ENCODE data around the gene EZH2. TPM values are rescaled to one million over a fixed set of nuclear protein-coding genes. Genes with fewer than 3 reads are reported as not detected.

The EZH2 gene
- total RNA-seq, 4 donors from 2014 or later, result 6.0 to 17.3 (median 7.2) TPM

DNA sequence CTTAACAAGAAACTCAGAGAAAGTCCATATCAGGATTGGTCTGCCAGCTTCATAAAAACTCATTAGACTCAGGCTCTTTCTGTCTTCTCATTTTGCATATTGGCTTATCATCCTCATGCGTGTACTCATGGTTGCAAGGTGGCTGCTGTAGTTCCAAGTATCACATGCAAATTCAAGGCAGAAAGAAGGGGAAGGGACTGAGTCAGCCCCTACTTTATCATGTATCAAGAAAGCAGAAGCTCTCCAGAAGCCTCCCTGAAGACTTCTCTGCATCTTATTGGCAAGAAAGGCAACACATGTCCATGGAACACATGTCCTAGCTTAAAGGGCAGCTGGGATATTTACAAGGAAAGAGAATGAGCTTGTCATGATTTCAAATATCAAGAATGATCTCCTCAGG lies 19.4 kb upstream of the EZH2 start:
- Histone ChIP-seq H3K27ac (no peak overlapping the region), H3K9me3 (no peaks in the 10 kb centered on the region), H3K4me3 (no peak overlapping the region), H3K4me1 (no peaks in the 10 kb centered on the region), H3K27me3 (no peaks in the 10 kb centered on the region), H3K36me3 (no peaks in the 10 kb centered on the region)
- TF ChIP-seq EP300 (IDR thresholded peaks at IDR 0.05; ENCODE audit: low read depth) (no peak), POLR2A (IDR thresholded peaks at IDR 0.05) (no peak), POLR2AphosphoS5 (IDR thresholded peaks at IDR 0.05) (no peak)
- TF ChIP-seq, protein P1, sequence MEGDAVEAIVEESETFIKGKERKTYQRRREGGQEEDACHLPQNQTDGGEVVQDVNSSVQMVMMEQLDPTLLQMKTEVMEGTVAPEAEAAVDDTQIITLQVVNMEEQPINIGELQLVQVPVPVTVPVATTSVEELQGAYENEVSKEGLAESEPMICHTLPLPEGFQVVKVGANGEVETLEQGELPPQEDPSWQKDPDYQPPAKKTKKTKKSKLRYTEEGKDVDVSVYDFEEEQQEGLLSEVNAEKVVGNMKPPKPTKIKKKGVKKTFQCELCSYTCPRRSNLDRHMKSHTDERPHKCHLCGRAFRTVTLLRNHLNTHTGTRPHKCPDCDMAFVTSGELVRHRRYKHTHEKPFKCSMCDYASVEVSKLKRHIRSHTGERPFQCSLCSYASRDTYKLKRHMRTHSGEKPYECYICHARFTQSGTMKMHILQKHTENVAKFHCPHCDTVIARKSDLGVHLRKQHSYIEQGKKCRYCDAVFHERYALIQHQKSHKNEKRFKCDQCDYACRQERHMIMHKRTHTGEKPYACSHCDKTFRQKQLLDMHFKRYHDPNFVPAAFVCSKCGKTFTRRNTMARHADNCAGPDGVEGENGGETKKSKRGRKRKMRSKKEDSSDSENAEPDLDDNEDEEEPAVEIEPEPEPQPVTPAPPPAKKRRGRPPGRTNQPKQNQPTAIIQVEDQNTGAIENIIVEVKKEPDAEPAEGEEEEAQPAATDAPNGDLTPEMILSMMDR (IDR thresholded peaks at IDR 0.05), result no peak
- intact Hi-C loops (cut with DNase I; ENCODE audit: low total_unique reads), result no loop called here
- in situ Hi-C loops (cut with MboI; ENCODE audit: low pct_ligation_motif_present in 1 of 4, low pct_unique_long_range_greater_than_20kb in 1 of 4, low sequenced_read_pairs in 3 of 4), result no loop called here
- WGBS, 2 donors (ENCODE audit: low coverage in 1 of 2), result 62 to 88% methylated on average over 1 of the region's 1 CpG
- no peak for DNase-seq

DNA sequence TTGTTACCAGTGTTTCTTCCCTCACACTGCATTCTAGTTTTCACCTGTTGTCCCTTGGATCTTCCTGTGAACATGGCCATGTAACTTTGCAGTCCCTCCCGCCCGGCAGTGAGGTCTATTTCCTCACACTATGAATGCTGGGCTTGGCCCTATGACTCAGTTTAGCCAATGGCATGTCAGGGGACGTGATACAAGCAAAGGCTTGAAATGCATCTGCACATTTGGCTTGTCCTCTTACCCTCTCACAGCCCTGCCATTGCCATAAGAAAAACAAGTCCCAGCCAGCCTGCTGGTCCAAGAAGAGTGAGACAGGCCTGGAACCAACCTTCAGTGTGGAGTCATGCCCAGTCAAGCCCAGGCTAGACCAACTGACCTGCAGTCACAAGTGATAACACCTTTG lies 17.1 kb upstream of the EZH2 start:
- intact Hi-C loops (cut with DNase I; ENCODE audit: low total_unique reads), result no loop called here
- no peaks in the 10 kb centered on the region for H3K36me3 ChIP-seq
- H3K27ac ChIP-seq, result no peak overlapping the region
- H3K27me3 ChIP-seq, result no peaks in the 10 kb centered on the region
- DNase-seq, result no peak
- TF ChIP-seq, protein P1 (IDR thresholded peaks at IDR 0.05), result no peak
- TF ChIP-seq POLR2AphosphoS5 (IDR thresholded peaks at IDR 0.05) (no peak), EP300 (IDR thresholded peaks at IDR 0.05; ENCODE audit: low read depth) (no peak), POLR2A (IDR thresholded peaks at IDR 0.05) (no peak)
- H3K4me3 ChIP-seq, result no peak overlapping the region
- 84% methylated on average over 3 of the region's 3 CpGs; no CpG with 5 or more reads in 1 of the 2 donors for WGBS, 2 donors (ENCODE audit: low coverage in 1 of 2)
- H3K4me1 ChIP-seq, result no peaks in the 10 kb centered on the region
- no peaks in the 10 kb centered on the region for H3K9me3 ChIP-seq
- in situ Hi-C loops (cut with MboI; ENCODE audit: low pct_ligation_motif_present in 1 of 4, low pct_unique_long_range_greater_than_20kb in 1 of 4, low sequenced_read_pairs in 3 of 4), result no loop called here

DNA sequence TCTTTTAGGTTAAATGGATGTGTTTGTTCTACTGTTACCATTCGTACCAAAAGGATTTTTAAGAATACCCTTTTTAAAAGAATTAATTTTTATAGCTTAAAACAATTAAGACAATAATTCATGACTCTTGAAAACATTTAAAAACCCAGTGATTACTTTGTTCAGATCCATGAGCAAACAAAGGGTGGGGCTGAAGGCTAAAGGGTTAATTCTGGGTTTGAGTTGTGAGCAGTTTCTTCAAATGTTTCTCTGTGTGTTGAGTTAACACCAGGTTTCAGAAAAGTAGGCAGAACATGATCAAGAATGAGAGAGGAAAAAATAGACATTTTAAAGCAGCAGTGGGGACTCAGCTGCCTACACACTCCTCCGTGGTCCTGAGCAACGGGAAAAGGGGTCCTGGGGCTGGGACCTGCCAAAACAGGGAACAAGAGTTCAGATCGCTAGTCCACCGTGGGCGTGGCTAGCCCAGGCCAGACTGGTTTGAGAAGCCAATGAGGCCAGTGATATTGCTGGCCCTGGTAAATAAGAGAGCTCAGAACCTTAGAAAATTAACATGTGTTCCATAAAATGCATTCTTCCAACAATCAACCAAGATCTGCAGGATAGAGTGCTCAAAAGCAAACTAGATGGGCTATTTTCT lies 14.9 kb upstream of the EZH2 start:
- in situ Hi-C loops (cut with MboI; ENCODE audit: low pct_ligation_motif_present in 1 of 4, low pct_unique_long_range_greater_than_20kb in 1 of 4, low sequenced_read_pairs in 3 of 4), result no loop called here
- no peak overlapping the region for H3K4me3 ChIP-seq

DNA sequence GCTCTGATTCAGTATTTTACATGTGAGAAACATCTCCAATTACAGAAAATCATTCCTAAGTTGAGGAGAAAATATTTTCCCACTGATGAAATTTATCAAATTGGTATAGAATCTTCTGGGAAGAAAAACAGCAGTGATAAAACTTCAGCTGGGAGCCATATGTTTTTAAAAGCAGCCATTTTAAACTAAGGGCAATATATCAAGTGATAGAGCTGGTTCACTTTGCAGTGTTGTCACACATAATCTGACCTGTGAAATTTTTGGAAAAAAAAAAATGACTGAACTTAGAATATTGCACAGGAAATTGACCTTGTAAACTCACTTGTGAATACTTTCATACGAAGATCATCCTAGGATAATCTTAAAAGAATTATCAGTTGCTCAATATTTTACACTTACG lies 10.5 kb upstream of the EZH2 start:
- 48 to 76% methylated on average over 2 of the region's 2 CpGs for WGBS, 2 donors (ENCODE audit: low coverage in 1 of 2)
- H3K4me3 ChIP-seq, result no peak overlapping the region
- intact Hi-C loops (cut with DNase I; ENCODE audit: low total_unique reads) (no loop called here), in situ Hi-C loops (cut with MboI; ENCODE audit: low pct_ligation_motif_present in 1 of 4, low pct_unique_long_range_greater_than_20kb in 1 of 4, low sequenced_read_pairs in 3 of 4) (no loop called here)
- no peak overlapping the region for H3K27ac ChIP-seq
- peaks cover 14% of the 10 kb centered on the region for H3K27me3 ChIP-seq
- TF ChIP-seq EP300 (IDR thresholded peaks at IDR 0.05; ENCODE audit: low read depth), result no peak
- TF ChIP-seq POLR2AphosphoS5 (IDR thresholded peaks at IDR 0.05), result no peak
- TF ChIP-seq POLR2A (IDR thresholded peaks at IDR 0.05), result no peak
- TF ChIP-seq, protein P1 (IDR thresholded peaks at IDR 0.05), result no peak
- H3K4me1 ChIP-seq, result no peaks in the 10 kb centered on the region
- DNase-seq, result no peak
- no peaks in the 10 kb centered on the region for H3K36me3 ChIP-seq
- H3K9me3 ChIP-seq, result no peaks in the 10 kb centered on the region

More for the DNA sequence above, 14.9 kb upstream of the EZH2 start:
- no peak for TF ChIP-seq POLR2A (IDR thresholded peaks at IDR 0.05)
- TF ChIP-seq EP300 (IDR thresholded peaks at IDR 0.05; ENCODE audit: low read depth), result no peak
- no peak for TF ChIP-seq POLR2AphosphoS5 (IDR thresholded peaks at IDR 0.05)
- TF ChIP-seq, protein P1 (IDR thresholded peaks at IDR 0.05), result no peak
- DNase-seq, result no peak
- H3K27me3 ChIP-seq, result peaks cover 8% of the 10 kb centered on the region
- no peaks in the 10 kb centered on the region for H3K4me1 ChIP-seq
- no peaks in the 10 kb centered on the region for H3K36me3 ChIP-seq
- no peaks in the 10 kb centered on the region for H3K9me3 ChIP-seq
- H3K27ac ChIP-seq, result no peak overlapping the region
- 38 to 45% methylated on average over 3 to 6 of the region's 6 CpGs for WGBS, 2 donors (ENCODE audit: low coverage in 1 of 2)
- intact Hi-C loops (cut with DNase I; ENCODE audit: low total_unique reads), result no loop called here

All from transverse colon (tissue), 4 donors.